GM12878 (cell line): ENCODE measurements around the gene KRAS. TPM values are rescaled to one million over a fixed set of nuclear protein-coding genes. Genes with fewer than 3 reads are reported as not detected.

ENCODE experiments used
- ATAC-seq: fragments of 200-7000 bp; cut with Tn5 transposase; 3 replicates; pipeline ENCODE4 v1.9.1; 2020; ENCODE audit warnings: mild to moderate bottlenecking, moderate library complexity
- BruUV-seq: library from RNA; stranded (reverse); fragments of 400-500 nt; replicated peaks from 2 replicates; lab custom pipeline; 2021; lab: Mats Ljungman, UMichigan
- CTCF ChIA-PET: fragments of 300-600 bp; sonication (Branson Sonifier 250); formaldehyde crosslinking; extraction: SDS; loops from one replicate; lab custom pipeline; 2021; ENCODE audit warnings: inconsistent platforms; lab: Yijun Ruan, JAX
- POLR2A ChIA-PET: fragments of 350-600 bp; formaldehyde crosslinking; extraction: SDS; loops from one replicate; lab custom pipeline; 2021; ENCODE audit warnings: inconsistent platforms; lab: Charles Lee
- RAD21 ChIA-PET: fragments of 300-600 bp; sonication (Branson Sonifier 250); formaldehyde crosslinking; loops from one replicate; lab custom pipeline; 2023; ENCODE audit warnings: antibody characterized with exemption; ENCODE audit not compliant: unreplicated experiment; lab: Charles Lee
- SMC1A ChIA-PET: fragments of 300-600 bp; sonication (Branson Sonifier 250); formaldehyde crosslinking; loops from one replicate; lab custom pipeline; 2023; ENCODE audit not compliant: unreplicated experiment, uncharacterized antibody; lab: Charles Lee
- DNase-seq: peaks from one replicate; pipeline ENCODE4 v3.0.0-alpha.2; 2011; ENCODE audit warnings: low read depth, low spot score
- FAIRE-seq: peaks from 3 replicates; lab custom pipeline; 2011; peaks lifted over from hg19 to GRCh38; lab: Jason Lieb, UNC
- H2AFZ ChIP-seq: 2 replicates; pipeline ENCODE4 v1.6.0; 2011; ENCODE audit warnings: low read depth, low read length, control low read depth; ENCODE audit not compliant: control insufficient read depth
- H3K27ac ChIP-seq: 2 replicates; pipeline ENCODE4 v1.5.1; 2011; ENCODE audit warnings: control low read depth; ENCODE audit not compliant: control insufficient read depth, insufficient read depth
- H3K27me3 ChIP-seq, 2 experiments: replicated peaks in 1 of 2; 2 replicates each; pipeline versions ENCODE4 v1.6.0 to v1.6.1; 2011; ENCODE audit warnings: low read length in 1 of 2; ENCODE audit not compliant: control insufficient read depth in 2 of 2, insufficient read depth in 2 of 2
- H3K36me3 ChIP-seq, 2 experiments: 2 replicates each; pipeline ENCODE4 v1.5.1; 2011; ENCODE audit warnings: low read length in 1 of 2; ENCODE audit not compliant: control insufficient read depth in 2 of 2, insufficient read depth in 2 of 2
- H3K4me1 ChIP-seq: 2 replicates; pipeline ENCODE4 v1.6.1; 2011; ENCODE audit warnings: mild to moderate bottlenecking, low read length, moderate library complexity, mixed read lengths; ENCODE audit not compliant: control insufficient read depth, insufficient read depth
- H3K4me2 ChIP-seq: 2 replicates; pipeline ENCODE4 v1.6.0; 2011; ENCODE audit warnings: control low read depth; ENCODE audit not compliant: control insufficient read depth, insufficient read depth
- H3K4me3 ChIP-seq: fragments of 200-600 bp; sonication (generic); 2 replicates; pipeline ENCODE4 v1.5.1; 2016
- H3K79me2 ChIP-seq: 2 replicates; pipeline ENCODE4 v1.6.0; 2011; ENCODE audit warnings: low read length; ENCODE audit not compliant: control insufficient read depth, insufficient read depth
- H3K9ac ChIP-seq: 2 replicates; pipeline ENCODE4 v1.8.0; 2011; ENCODE audit warnings: low read length, control low read depth, mixed read lengths; ENCODE audit not compliant: control insufficient read depth, insufficient read depth
- H3K9me3 ChIP-seq: replicated peaks from 3 replicates; pipeline ENCODE4 v1.5.1; 2011; ENCODE audit warnings: mild to moderate bottlenecking, low read length; ENCODE audit not compliant: control insufficient read depth, insufficient read depth
- H4K20me1 ChIP-seq: 2 replicates; pipeline ENCODE4 v1.6.0; 2011; ENCODE audit not compliant: control insufficient read depth, insufficient read depth
- KDM1A ChIP-seq: fragments of 200-600 bp; sonication (generic); IDR thresholded peaks from 2 replicates; pipeline ENCODE4 v1.6.1; 2016; ENCODE audit warnings: borderline replicate concordance
- NFIC ChIP-seq: IDR thresholded peaks from 2 replicates; pipeline ENCODE4 v1.6.1; 2012; ENCODE audit warnings: low read depth, mild to moderate bottlenecking, inconsistent platforms, low read length, moderate library complexity
- NR2C2 ChIP-seq: IDR thresholded peaks from 2 replicates; pipeline ENCODE4 v1.6.1; 2011; ENCODE audit warnings: borderline replicate concordance, low read depth; ENCODE audit not compliant: control insufficient read depth, insufficient read length
- NRF1 ChIP-seq: conservative IDR thresholded peaks from 2 replicates; pipeline ENCODE4 v1.6.1; 2011; ENCODE audit warnings: mild to moderate bottlenecking, low read depth, low read length, improper control_type of control experiment
- PAX5 ChIP-seq: IDR thresholded peaks from 2 replicates; pipeline ENCODE4 v1.6.1; 2011; ENCODE audit warnings: low read depth, low read length, borderline replicate concordance
- PML ChIP-seq: IDR thresholded peaks from 2 replicates; pipeline ENCODE4 v1.6.1; 2012; ENCODE audit warnings: low read length, inconsistent platforms
- POLR2A ChIP-seq: IDR thresholded peaks from 2 replicates; pipeline ENCODE4 v1.6.1; 2011; ENCODE audit warnings: low read depth, mild to moderate bottlenecking, low read length
- PRDM15 ChIP-seq: fragments of 450-650 bp; formaldehyde crosslinking; IDR thresholded peaks from 2 replicates; pipeline ENCODE4 v1.4.0; 2020; ENCODE audit warnings: mild to moderate bottlenecking, moderate library complexity
- RB1 ChIP-seq: fragments of 450-650 bp; formaldehyde crosslinking; IDR thresholded peaks from 2 replicates; pipeline ENCODE4 v1.6.1; 2017; ENCODE audit warnings: mild to moderate bottlenecking, borderline replicate concordance
- TAF1 ChIP-seq: IDR thresholded peaks from 2 replicates; pipeline ENCODE4 v1.6.1; 2011; ENCODE audit warnings: mild to moderate bottlenecking, low read depth, low read length, borderline replicate concordance
- ZSCAN29 ChIP-seq: fragments of 450-650 bp; IDR thresholded peaks from 2 replicates; pipeline ENCODE4 v1.6.1; 2017; ENCODE audit warnings: mild to moderate bottlenecking, moderate library complexity
- WGBS: methylation state at CpG from one replicate; pipeline ENCODE4 v1.1.6; 2016; ENCODE audit warnings: low lambda C conversion rate; ENCODE audit not compliant: insufficient replicate concordance, insufficient coverage; ENCODE audit errors: missing lambda C conversion rate; 5-methylcytosine and 5-hydroxymethylcytosine counted together
- in situ Hi-C: fragments of 300-500 bp; cut with MboI; formaldehyde crosslinking; loops from 9 replicates; pipeline ENCODE4 v1.14.3; 2018; ENCODE audit warnings: mixed read lengths
- intact Hi-C: fragments of 100-400 bp; cut with micrococcal nuclease; formaldehyde crosslinking; loops from one replicate; pipeline ENCODE4 v1.14.2; 2022; ENCODE audit not compliant: unreplicated experiment
- polyA plus RNA-seq, 11 experiments: library from polyadenylated mRNA; depleted of rRNA in 4 of 11; unstranded in 6 of 11; stranded (reverse) in 5 of 11; fragments of >200 nt; fragmentation: Nextera tagmentation in 4 of 11; fragmentation: Illumina TruSeq in 1 of 11; extraction: Ambion mirVana in 4 of 11; extraction: Trizol in 1 of 11; gene quantifications; 1 replicate in 1 of 11; 2 replicates in 10 of 11; pipeline versions ENCODE4 v1.2.1 to v1.2.3, GENCODE V29; 2011 to 2016; ENCODE audit warnings: inconsistent platforms in 2 of 11, missing spikeins in 2 of 11, low read depth in 1 of 11
- total RNA-seq, 4 experiments: library from RNA; depleted of rRNA in 3 of 4; stranded (reverse); fragments of >200 nt in 3 of 4; fragmentation: Illumina TruSeq in 1 of 4; extraction: Trizol in 1 of 4; gene quantifications; 2 replicates each; pipeline versions ENCODE4 v1.2.1 to v1.2.3, GENCODE V29; 2013 to 2021

The KRAS gene
- total and polyA plus RNA-seq, 10 of the 15 experiments (the other 5 are each of a cell fraction or from before 2014, with no cell fraction given), result 3.1 to 23.8 (median 8.0) TPM

- TF ChIP-seq KDM1A (no peak), RB1 (no peak)
Observed at GRCh38 chr12:25207411-25207810, 43.3 kb downstream of the KRAS start (continued).

GRCh38 chr12:25202137-25202536, 48.6 kb downstream of the KRAS start:
- no peak for ATAC-seq
- H3K27ac ChIP-seq, result no peak overlapping the region
- H3K9me3 ChIP-seq, result no peaks in the 10 kb centered on the region
- no peaks in the 10 kb centered on the region for H3K4me1 ChIP-seq
- no TSS peak for BruUV-seq
- intact Hi-C loops, result no loop called here
- SMC1A ChIA-PET, result no interaction called here
- no peak for TF ChIP-seq ZSCAN29
- no peak for TF ChIP-seq PML
- TF ChIP-seq NFIC, result no peak
- no peak for TF ChIP-seq POLR2A
- TF ChIP-seq, all 136 proteins: peak for 0
- Histone ChIP-seq H3K4me2 (no peak overlapping the region), H3K36me3 (no peaks in the 10 kb centered on the region; a peak in 1 of 4 replicates), H3K27me3 (no peaks in the 10 kb centered on the region), H3K4me3 (no peak overlapping the region), H4K20me1 (no peaks in the 10 kb centered on the region), H3K9ac (no peak overlapping the region), H3K79me2 (no peaks in the 10 kb centered on the region), H2AFZ (no peak overlapping the region)
- POLR2A ChIA-PET, result no interaction called here
- 100% methylated on average over 2 of the region's 2 CpGs for WGBS
- FAIRE-seq, result no peak
- RAD21 ChIA-PET, result no interaction called here
- CTCF ChIA-PET, result interaction anchor here (0.6 kb wide), 1 partner anchor 71 kb away, joined by 3 read pairs; no protein-coding TSS in a partner anchor
- no peak for DNase-seq
- in situ Hi-C loops, result no loop called here

GRCh38 chr12:25200703-25201102, 50.0 kb downstream of the KRAS start:
- H4K20me1 ChIP-seq, result no peaks in the 10 kb centered on the region
- no peak for ATAC-seq
- H2AFZ ChIP-seq, result no peak overlapping the region
- no peak for DNase-seq
- 92% methylated on average over 1 of the region's 1 CpG for WGBS
- no peak overlapping the region for H3K9ac ChIP-seq
- H3K4me3 ChIP-seq, result no peak overlapping the region
- no peaks in the 10 kb centered on the region for H3K27me3 ChIP-seq
- CTCF ChIA-PET, result no interaction called here
- H3K4me2 ChIP-seq, result no peak overlapping the region
- RAD21 ChIA-PET, result no interaction called here
- in situ Hi-C loops, result no loop called here
- BruUV-seq, result no TSS peak
- SMC1A ChIA-PET, result interaction anchor here (0.7 kb wide), 2 partner anchors 187 to 188 kb away, joined by 3 to 4 read pairs; no protein-coding TSS in a partner anchor
- FAIRE-seq, result no peak
- peaks cover 6% of the 10 kb centered on the region; the same call in 1 of the 2 replicates for H3K4me1 ChIP-seq
- POLR2A ChIA-PET, result no interaction called here
- H3K27ac ChIP-seq, result no peak overlapping the region
- intact Hi-C loops, result no loop called here
- no peaks in the 10 kb centered on the region for H3K9me3 ChIP-seq
- peaks cover 4% of the 10 kb centered on the region for H3K79me2 ChIP-seq
- no peaks in the 10 kb centered on the region for H3K36me3 ChIP-seq
- TF ChIP-seq NRF1, result no peak
- TF ChIP-seq PAX5, result no peak
- TF ChIP-seq TAF1, result no peak
- TF ChIP-seq NR2C2, result no peak
- TF ChIP-seq PRDM15, result no peak
